Heart left ventricle (tissue), 16 donors: ENCODE data around the gene SEMA6A. TPM values are rescaled to one million over a fixed set of nuclear protein-coding genes. Genes with fewer than 3 reads are reported as not detected.

Experiments
- ATAC-seq, 4 donors: fragments of 200-7000 bp; cut with Tn5 transposase; one replicate each; pipeline ENCODE4 v1.9.1; 2020 to 2022; ENCODE audit warnings: moderate library complexity in 4 of 4, mild to moderate bottlenecking in 3 of 4, moderate number of reproducible peaks in 1 of 4
- DNase-seq, 5 donors: peaks; one replicate each; pipeline ENCODE4 v3.0.0-alpha.2; 2020
- H3K27ac ChIP-seq, 12 donors: fragments of 200-600 bp; sonication (generic) in 4 of 12; one replicate each; pipeline versions ENCODE4 v1.5.0 to v1.8.0; 2016 to 2022; ENCODE audit warnings: mild to moderate bottlenecking in 2 of 12
- H3K27me3 ChIP-seq, 9 donors: fragments of 200-600 bp; sonication (generic) in 2 of 9; one replicate each; pipeline versions ENCODE4 v1.5.1 to v1.8.0; 2016 to 2022; ENCODE audit warnings: mild to moderate bottlenecking in 3 of 9
- H3K36me3 ChIP-seq, 9 donors: fragments of 200-600 bp; sonication (generic) in 2 of 9; one replicate each; pipeline versions ENCODE4 v1.5.0 to v1.8.0; 2018 to 2022; ENCODE audit warnings: mild to moderate bottlenecking in 2 of 9
- H3K4me1 ChIP-seq, 12 donors: fragments of 200-600 bp; sonication (generic) in 4 of 12; one replicate each; pipeline versions ENCODE4 v1.5.0 to v1.8.0; 2016 to 2022; ENCODE audit warnings: mild to moderate bottlenecking in 3 of 12
- H3K4me3 ChIP-seq, 12 donors: fragments of 200-600 bp; sonication (generic) in 4 of 12; one replicate each; pipeline versions ENCODE4 v1.5.0 to v1.8.0; 2017 to 2022; ENCODE audit warnings: mild to moderate bottlenecking in 9 of 12, moderate library complexity in 4 of 12
- H3K9me3 ChIP-seq, 12 donors: fragments of 200-600 bp; sonication (generic) in 4 of 12; one replicate each; pipeline versions ENCODE4 v1.5.0 to v1.8.0; 2016 to 2022; ENCODE audit warnings: mild to moderate bottlenecking in 1 of 12
- POLR2A ChIP-seq, 2 donors: fragments of 450-650 bp; IDR thresholded peaks; one replicate each; pipeline ENCODE4 v1.6.1; 2017; ENCODE audit warnings: antibody characterized with exemption in 2 of 2, mild to moderate bottlenecking in 2 of 2, moderate library complexity in 2 of 2
- WGBS, 4 donors: extraction: QIAGEN DNeasy Blood & Tissue Kit in 2 of 4; methylation state at CpG; one replicate each; pipeline versions ENCODE4 v1.1.5 to v1.1.7; 2013 to 2018; 5-methylcytosine and 5-hydroxymethylcytosine counted together
- intact Hi-C, 10 donors: fragments of 100-400 bp; cut with DNase I; formaldehyde crosslinking; loops; one replicate each; pipeline versions ENCODE4 v1.11.1 to v1.14.2; 2022
- polyA plus RNA-seq, 2 donors: library from polyadenylated mRNA; stranded (reverse); fragments of 200-250 nt; gene quantifications; one replicate each; pipeline ENCODE4 v1.2.3, GENCODE V29; 2013
- total RNA-seq, 9 donors: library from RNA; depleted of rRNA in 2 of 9; stranded (reverse); fragments of >200 nt in 2 of 9; fragmentation: NEBNext Ultra II Directional in 3 of 9; extraction: Animal tissue kit (Norgen Biotek cat#: 25700) in 3 of 9; gene quantifications; one replicate each; pipeline versions ENCODE4 v1.1.0 to v1.2.4, GENCODE V29; 2016 to 2023
- TF ChIP-seq, protein P1 (sequence below), 12 donors: fragments of 200-600 bp; sonication (generic) in 4 of 12; IDR thresholded peaks; one replicate each; pipeline versions ENCODE4 v1.5.0 to v1.8.0; 2018 to 2022; ENCODE audit warnings: antibody characterized with exemption in 12 of 12, mild to moderate bottlenecking in 5 of 12
- donor health status: ischemic (EF 13 %, LVEDD 7.1; RV severe dilation, severe dysfunction).
- donor health status: healthy with polysubstance abuse.
- donor health status: DM: no; HTN: yes; CAD: no.
- donor health status: DM: no; HTN: no; CAD: no.
- donor health status: ischemic (EF 25% LVEDD 6.9; RV normal size, moderate dysfunction).
- donor health status: ischemic (EF 25% LVEDD 5.7; RV mildly dilated, moderate dysfunction).
- donor health status: healthy.
- donor health status: DM: yes; HTN: yes; CAD: no.
- donor health status: ischemic (EF 35%, LVEDD 5.7; RV mildly dilated, moderate dysfunction).
- donor health status: nonischemic (EF 11% LVEDD 7.7; RV severe dilation, severe dysfunction).
- donor health status: DM: yes; HTN: yes; CAD: no.
- donor health status: PGD.
- donor health status: ischemic (EF 29% LVEDD 5.4; RV normal size, mild dysfunction).
- donor health status: nonischemic (EF 23%, LVEDD 6.1; RV moderate dilation, normal function).

The SEMA6A gene
- total and polyA plus RNA-seq, 11 donors, result 2.2 to 12.7 (median 6.3) TPM

DNA sequence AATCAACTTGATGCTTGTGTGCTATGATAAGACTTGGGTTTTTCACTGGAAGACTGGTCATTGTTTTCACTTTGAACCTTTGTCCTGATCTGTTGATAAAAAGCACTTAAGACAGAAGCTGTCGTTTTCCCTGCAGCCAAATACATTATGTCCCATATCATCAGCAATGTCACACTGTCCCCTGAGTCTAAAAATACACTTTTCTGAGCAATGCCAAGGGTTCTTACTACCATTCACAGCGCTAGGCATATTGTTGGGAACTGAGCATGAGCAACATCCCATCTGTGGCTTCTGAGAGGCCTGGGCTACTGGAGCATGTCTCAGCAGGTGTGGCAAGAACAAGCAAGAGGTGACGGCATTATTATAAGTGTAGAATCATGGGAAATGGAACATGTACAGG lies 81.8 kb downstream of the SEMA6A start:
- peaks cover 0 to 16% (median 0%) of the 10 kb centered on the region in 12 donors for H3K4me1 ChIP-seq
- WGBS, 4 donors, result 38 to 49% (median 44%) methylated on average over 3 of the region's 3 CpGs
- no peak overlapping the region for H3K4me3 ChIP-seq
- peak in 2 of 5 donors; percentile 24 to 50 for DNase-seq
- H3K9me3 ChIP-seq, result no peaks in the 10 kb centered on the region
- no peak for TF ChIP-seq POLR2A (IDR thresholded peaks at IDR 0.05)
- TF ChIP-seq, protein P1, sequence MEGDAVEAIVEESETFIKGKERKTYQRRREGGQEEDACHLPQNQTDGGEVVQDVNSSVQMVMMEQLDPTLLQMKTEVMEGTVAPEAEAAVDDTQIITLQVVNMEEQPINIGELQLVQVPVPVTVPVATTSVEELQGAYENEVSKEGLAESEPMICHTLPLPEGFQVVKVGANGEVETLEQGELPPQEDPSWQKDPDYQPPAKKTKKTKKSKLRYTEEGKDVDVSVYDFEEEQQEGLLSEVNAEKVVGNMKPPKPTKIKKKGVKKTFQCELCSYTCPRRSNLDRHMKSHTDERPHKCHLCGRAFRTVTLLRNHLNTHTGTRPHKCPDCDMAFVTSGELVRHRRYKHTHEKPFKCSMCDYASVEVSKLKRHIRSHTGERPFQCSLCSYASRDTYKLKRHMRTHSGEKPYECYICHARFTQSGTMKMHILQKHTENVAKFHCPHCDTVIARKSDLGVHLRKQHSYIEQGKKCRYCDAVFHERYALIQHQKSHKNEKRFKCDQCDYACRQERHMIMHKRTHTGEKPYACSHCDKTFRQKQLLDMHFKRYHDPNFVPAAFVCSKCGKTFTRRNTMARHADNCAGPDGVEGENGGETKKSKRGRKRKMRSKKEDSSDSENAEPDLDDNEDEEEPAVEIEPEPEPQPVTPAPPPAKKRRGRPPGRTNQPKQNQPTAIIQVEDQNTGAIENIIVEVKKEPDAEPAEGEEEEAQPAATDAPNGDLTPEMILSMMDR (IDR thresholded peaks at IDR 0.05), result no peak
- H3K27me3 ChIP-seq, result no peaks in the 10 kb centered on the region
- peak overlapping the region in 8 of 12 donors; percentile 1 to 60 (median 12) for H3K27ac ChIP-seq
- H3K36me3 ChIP-seq, result peaks cover 0 to 52% (median 10%) of the 10 kb centered on the region in 9 donors
- intact Hi-C loops, result no loop called here
- peak; percentile 87 to 96 (median 93) for ATAC-seq

DNA sequence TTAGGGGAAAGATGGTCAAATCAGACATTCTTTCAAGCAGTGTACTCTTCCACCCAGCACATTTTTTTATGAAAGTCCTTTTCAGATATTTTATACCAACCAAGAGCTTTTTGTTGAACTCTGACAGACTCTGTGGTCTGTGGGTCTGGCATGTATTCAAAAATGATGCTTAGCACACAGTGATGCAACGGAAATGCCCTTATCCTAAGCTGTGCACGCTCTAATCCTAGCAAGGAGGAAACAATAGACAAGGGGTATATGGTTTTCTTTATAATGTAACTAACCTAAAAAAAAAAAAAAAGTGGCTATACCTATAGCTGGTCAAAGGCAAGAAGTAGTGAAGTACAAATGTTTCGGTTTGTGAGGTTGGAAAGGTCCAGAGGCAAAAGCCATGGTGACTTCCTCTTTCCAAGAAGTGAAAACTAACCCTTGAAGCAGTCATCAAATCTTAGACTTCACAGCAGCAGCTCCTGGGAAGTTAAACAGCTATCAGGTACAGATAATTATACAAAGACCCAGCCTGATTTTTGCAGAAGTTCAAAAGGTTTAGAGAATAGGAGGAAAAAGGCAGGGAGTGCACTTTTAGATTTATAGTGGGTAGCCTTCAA lies 82.5 kb downstream of the SEMA6A start:
- H3K4me3 ChIP-seq, result no peak overlapping the region
- intact Hi-C loops, result no loop called here

DNA sequence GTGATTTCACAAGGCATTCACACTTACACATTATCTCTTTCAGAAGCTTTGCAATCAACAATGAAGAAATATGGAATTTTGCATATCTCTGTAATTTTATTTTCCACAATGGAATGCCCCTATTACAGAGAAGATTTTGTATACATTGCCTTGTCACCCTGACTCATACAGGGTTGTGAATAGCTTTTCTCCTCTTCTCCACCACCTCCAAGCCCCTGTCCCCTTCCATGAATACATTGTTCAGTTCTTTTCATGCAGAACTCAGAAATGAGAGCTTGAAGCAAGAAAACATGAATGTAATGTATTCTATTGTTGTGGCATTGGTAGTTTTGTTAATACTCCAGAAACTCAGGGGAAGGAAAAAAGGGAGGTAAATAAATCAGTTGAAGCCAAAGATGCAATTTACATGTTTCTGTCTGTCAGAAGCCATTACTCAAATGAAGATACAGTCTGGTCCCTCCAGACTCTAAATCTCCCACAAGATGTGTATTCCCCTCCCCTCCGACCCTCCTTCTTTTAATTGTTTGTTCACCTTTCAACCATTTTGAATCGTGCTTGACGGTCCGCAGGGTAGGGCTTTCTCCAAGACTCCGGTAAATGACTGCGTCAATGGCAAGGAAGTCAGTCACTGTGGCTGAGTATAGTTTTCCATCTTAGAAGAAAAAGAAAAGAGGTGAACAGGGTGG lies 86.1 kb downstream of the SEMA6A start:
- Histone ChIP-seq H3K27ac (no peak overlapping the region), H3K36me3 (peaks cover 0 to 72% (median 4%) of the 10 kb centered on the region in 9 donors), H3K9me3 (no peaks in the 10 kb centered on the region), H3K27me3 (no peaks in the 10 kb centered on the region), H3K4me1 (peaks cover 0 to 16% (median 0%) of the 10 kb centered on the region in 12 donors), H3K4me3 (no peak overlapping the region)
- 93 to 98% (median 96%) methylated on average over 6 of the region's 6 CpGs for WGBS, 4 donors
- TF ChIP-seq POLR2A (IDR thresholded peaks at IDR 0.05), result no peak
- TF ChIP-seq, protein P1 (IDR thresholded peaks at IDR 0.05), result no peak
- DNase-seq, result no peak
- intact Hi-C loops, result no loop called here
- ATAC-seq, result no peak

More for the DNA sequence above, 82.5 kb downstream of the SEMA6A start:
- Histone ChIP-seq H3K9me3 (no peaks in the 10 kb centered on the region), H3K36me3 (peaks cover 0 to 59% (median 10%) of the 10 kb centered on the region in 9 donors), H3K27me3 (no peaks in the 10 kb centered on the region), H3K4me1 (peaks cover 0 to 16% (median 0%) of the 10 kb centered on the region in 12 donors), H3K27ac (peak overlapping the region in 8 of 12 donors; percentile 1 to 60 (median 12))
- DNase-seq, result no peak
- WGBS, 4 donors, result 40 to 49% (median 46%) methylated on average over 3 of the region's 3 CpGs
- TF ChIP-seq, protein P1 (IDR thresholded peaks at IDR 0.05), result no peak
- no peak for TF ChIP-seq POLR2A (IDR thresholded peaks at IDR 0.05)
- ATAC-seq, result peak; percentile 40 to 76 (median 66)

DNA sequence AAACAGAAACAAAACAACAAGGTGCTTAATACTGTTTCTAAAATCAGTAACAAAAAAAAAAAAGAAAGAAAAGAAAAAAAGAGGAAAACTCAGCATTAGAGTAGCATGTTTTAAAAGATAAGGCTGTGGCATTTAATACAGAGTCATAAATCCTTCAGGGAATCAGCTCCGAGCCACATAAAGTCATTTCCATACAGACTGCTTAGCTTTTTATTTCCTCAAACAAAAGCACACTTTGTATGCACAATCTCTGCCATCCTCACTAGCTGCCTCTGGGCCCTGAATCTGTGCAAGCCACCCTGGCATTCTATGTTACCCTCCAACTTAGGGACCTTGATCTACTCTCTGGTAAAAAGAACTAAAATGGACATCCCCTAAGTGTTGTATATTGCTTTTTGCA lies 87.6 kb downstream of the SEMA6A start:
- 73 to 80% (median 78%) methylated on average over 1 of the region's 1 CpG for WGBS, 4 donors
- Histone ChIP-seq H3K4me1 (peaks cover 0 to 5% (median 0%) of the 10 kb centered on the region in 12 donors), H3K27me3 (no peaks in the 10 kb centered on the region), H3K27ac (no peak overlapping the region), H3K9me3 (no peaks in the 10 kb centered on the region), H3K36me3 (peaks cover 0 to 76% (median 4%) of the 10 kb centered on the region in 9 donors), H3K4me3 (no peak overlapping the region)
- ATAC-seq (no peak), DNase-seq (no peak)
- TF ChIP-seq, protein P1 (IDR thresholded peaks at IDR 0.05), result no peak
- TF ChIP-seq POLR2A (IDR thresholded peaks at IDR 0.05), result no peak
- intact Hi-C loops, result no loop called here
